Measurements from ENCODE around the gene KIR3DL2.
"Not testable (repeated sequence)": the region's sequence is repeated elsewhere in the genome, so short reads cannot be mapped to it uniquely, and the experiment has no call there.

KIR3DL2 gene

GRCh38 chr19:54905803-54906511, 55.7 kb downstream of the KIR3DL2 start, which contains the start of gene NCR1:
Gene NCR1, plus strand, starts transcription at chr19:54906148. Its CDS starts 40 bp downstream, at chr19:54906188.
- H3K9ac ChIP-seq (ENCODE audit: low read length), result peak within 1 kb of the TSS; percentile 27
- H3K36me3 ChIP-seq (ENCODE audit: control insufficient read depth, insufficient read depth, low read length), result no peaks in the 10 kb centered on the region
- H3K79me2 ChIP-seq (ENCODE audit: control insufficient read depth, insufficient read depth, low read length), result no peaks in the 10 kb centered on the region
- H2AK5ac ChIP-seq (ENCODE audit: low read length), result no peak within 1 kb of the TSS
- no peak within 1 kb of the TSS for H3K27ac ChIP-seq (ENCODE audit: low read depth, low read length)
- H4K5ac ChIP-seq (ENCODE audit: low read length), result no peak within 1 kb of the TSS
- peak within 1 kb of the TSS; percentile 36 for H3K18ac ChIP-seq (ENCODE audit: low read length)
- no peaks in the 10 kb centered on the region for H3K27me3 ChIP-seq (ENCODE audit: insufficient read depth, low read length, poor library complexity)
- peaks cover 4% of the 10 kb centered on the region for H3K4me1 ChIP-seq (ENCODE audit: control insufficient read depth, low read depth, low read length)
- H3K79me1 ChIP-seq (ENCODE audit: low read length), result no peaks in the 10 kb centered on the region
- WGBS (ENCODE audit: extremely low coverage, insufficient coverage, low lambda C conversion rate), result no CpG with 5 or more reads among the region's 22 CpGs
- H2BK5ac ChIP-seq (ENCODE audit: low read length), result no peak within 1 kb of the TSS
- H4K8ac ChIP-seq (ENCODE audit: low read depth, low read length), result no peak within 1 kb of the TSS
- no peak within 1 kb of the TSS for H3K4ac ChIP-seq (ENCODE audit: low read depth, low read length)
- H2BK120ac ChIP-seq (ENCODE audit: low read depth, low read length), result no peak within 1 kb of the TSS
- H3K4me3 ChIP-seq (ENCODE audit: low read length), result no peak within 1 kb of the TSS
- H2BK15ac ChIP-seq (replicated peaks; ENCODE audit: low read depth), result no peak within 1 kb of the TSS
- peak within 1 kb of the TSS; percentile 68 for H3K23ac ChIP-seq (ENCODE audit: low read length)
- H3K4me2 ChIP-seq (ENCODE audit: low read length), result no peak within 1 kb of the TSS
- DNase-seq, result no peak
- H3K56ac ChIP-seq (ENCODE audit: low read length), result peak within 1 kb of the TSS; percentile 60

GRCh38 chr19:54906819-54907218, 56.6 kb downstream of the KIR3DL2 start:
- no peak overlapping the region for H2BK5ac ChIP-seq (ENCODE audit: low read length)
- no peak overlapping the region for H3K23ac ChIP-seq (ENCODE audit: low read length)
- no peak overlapping the region for H3K4ac ChIP-seq (ENCODE audit: low read depth, low read length)
- H2AK5ac ChIP-seq (ENCODE audit: low read length), result no peak overlapping the region
- H3K18ac ChIP-seq (ENCODE audit: low read length), result no peak overlapping the region
- peaks cover 4% of the 10 kb centered on the region for H3K4me1 ChIP-seq (ENCODE audit: control insufficient read depth, low read depth, low read length)
- H3K27me3 ChIP-seq (ENCODE audit: insufficient read depth, low read length, poor library complexity), result no peaks in the 10 kb centered on the region
- no peak overlapping the region for H2BK120ac ChIP-seq (ENCODE audit: low read depth, low read length)
- no peaks in the 10 kb centered on the region for H3K36me3 ChIP-seq (ENCODE audit: control insufficient read depth, insufficient read depth, low read length)
- no peak overlapping the region for H4K8ac ChIP-seq (ENCODE audit: low read depth, low read length)
- no CpG with 5 or more reads among the region's 7 CpGs for WGBS (ENCODE audit: extremely low coverage, insufficient coverage, low lambda C conversion rate)
- H3K27ac ChIP-seq (ENCODE audit: low read depth, low read length), result no peak overlapping the region
- no peak for DNase-seq
- no peak overlapping the region for H3K4me3 ChIP-seq (ENCODE audit: low read length)
- peak overlapping the region; percentile 60 for H3K56ac ChIP-seq (ENCODE audit: low read length)
- no peaks in the 10 kb centered on the region for H3K79me2 ChIP-seq (ENCODE audit: control insufficient read depth, insufficient read depth, low read length)
- H3K79me1 ChIP-seq (ENCODE audit: low read length), result no peaks in the 10 kb centered on the region
- no peak overlapping the region for H3K4me2 ChIP-seq (ENCODE audit: low read length)
- H4K5ac ChIP-seq (ENCODE audit: low read length), result no peak overlapping the region
- no peak overlapping the region for H3K9ac ChIP-seq (ENCODE audit: low read length)
- H2BK15ac ChIP-seq (replicated peaks; ENCODE audit: low read depth), result no peak overlapping the region

GRCh38 chr19:54907899-54908298, 57.7 kb downstream of the KIR3DL2 start:
- not testable (repeated sequence) for H2BK15ac ChIP-seq (replicated peaks; ENCODE audit: low read depth); H2BK120ac ChIP-seq (ENCODE audit: low read depth, low read length); H3K18ac ChIP-seq (ENCODE audit: low read length); H2BK5ac ChIP-seq (ENCODE audit: low read length); H3K4me2 ChIP-seq (ENCODE audit: low read length); H4K8ac ChIP-seq (ENCODE audit: low read depth, low read length); DNase-seq; H3K27ac ChIP-seq (ENCODE audit: low read depth, low read length); H3K79me2 ChIP-seq (ENCODE audit: control insufficient read depth, insufficient read depth, low read length); H3K27me3 ChIP-seq (ENCODE audit: insufficient read depth, low read length, poor library complexity); H3K36me3 ChIP-seq (ENCODE audit: control insufficient read depth, insufficient read depth, low read length); H3K9ac ChIP-seq (ENCODE audit: low read length); H3K4ac ChIP-seq (ENCODE audit: low read depth, low read length); H3K4me1 ChIP-seq (ENCODE audit: control insufficient read depth, low read depth, low read length); H4K5ac ChIP-seq (ENCODE audit: low read length); H3K23ac ChIP-seq (ENCODE audit: low read length); H3K79me1 ChIP-seq (ENCODE audit: low read length); H3K4me3 ChIP-seq (ENCODE audit: low read length); H2AK5ac ChIP-seq (ENCODE audit: low read length); H3K56ac ChIP-seq (ENCODE audit: low read length)
- WGBS (ENCODE audit: extremely low coverage, insufficient coverage, low lambda C conversion rate), result no CpG with 5 or more reads among the region's 5 CpGs

Small RNA genes within 50 kb of the gene (small RNA-seq; reads per million reads assigned to genes)
- gene RNU6-222P (ENCODE audit: insufficient read depth), result 0.54 reads per million

Measured in mesendoderm (in vitro differentiated cells).